GM21360 (cell line): ENCODE results near the gene MRPS18A.
"Not testable (repeated sequence)": the region's sequence is repeated elsewhere in the genome, so short reads cannot be mapped to it uniquely, and the experiment has no call there.

ENCODE experiments used
- ATAC-seq: cut with Tn5 transposase; IDR thresholded peaks from one replicate; pipeline ENCODE4 v1.9.1; 2021; ENCODE audit warnings: mild to moderate bottlenecking, moderate library complexity; ENCODE audit not compliant: unreplicated experiment

MRPS18A gene

DNA sequence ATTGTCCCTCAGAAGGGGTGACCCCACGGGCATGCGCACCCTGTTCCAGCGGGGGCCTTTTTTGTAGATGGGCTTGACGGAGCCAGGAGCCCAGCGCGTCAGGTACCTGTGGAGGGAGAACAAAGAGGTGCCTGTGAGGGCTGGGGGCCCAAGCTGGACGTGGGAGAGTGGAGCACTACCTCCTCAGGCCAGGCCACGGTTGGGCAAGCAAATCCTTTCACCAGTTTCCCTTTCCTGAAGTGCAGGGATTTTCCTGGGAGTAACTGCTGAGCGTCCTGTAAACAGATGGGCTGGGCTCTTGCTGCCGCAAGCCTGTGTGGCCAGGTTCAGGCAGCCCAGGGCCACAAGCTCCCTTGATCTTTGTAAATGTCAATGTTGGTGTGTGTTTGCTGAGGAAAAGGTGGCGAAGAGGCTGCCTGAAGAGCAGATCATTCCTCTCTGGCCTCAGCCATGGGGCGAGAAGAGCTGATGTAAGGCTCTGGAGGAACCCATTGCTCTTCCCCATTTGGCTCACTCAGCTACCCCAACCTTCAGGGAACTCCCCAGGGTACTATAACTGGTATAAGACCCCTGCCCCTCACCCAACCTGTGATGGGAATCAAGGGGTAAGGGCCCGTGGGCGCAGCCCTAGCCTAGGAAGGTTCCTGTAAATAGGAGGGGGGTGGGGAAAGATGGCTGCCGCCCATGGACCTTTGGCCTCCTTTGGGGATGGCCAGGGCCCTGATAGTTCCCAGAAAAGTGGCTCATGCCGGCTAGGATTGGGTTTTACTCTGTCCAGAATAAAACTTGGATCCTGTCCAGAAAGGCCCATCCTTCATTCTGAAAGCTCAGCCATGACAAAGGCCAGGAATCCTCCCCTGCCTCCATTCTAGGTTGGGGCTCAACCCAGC is 15.5 kb downstream of the MRPS18A start:
- no peak for ATAC-seq

DNA sequence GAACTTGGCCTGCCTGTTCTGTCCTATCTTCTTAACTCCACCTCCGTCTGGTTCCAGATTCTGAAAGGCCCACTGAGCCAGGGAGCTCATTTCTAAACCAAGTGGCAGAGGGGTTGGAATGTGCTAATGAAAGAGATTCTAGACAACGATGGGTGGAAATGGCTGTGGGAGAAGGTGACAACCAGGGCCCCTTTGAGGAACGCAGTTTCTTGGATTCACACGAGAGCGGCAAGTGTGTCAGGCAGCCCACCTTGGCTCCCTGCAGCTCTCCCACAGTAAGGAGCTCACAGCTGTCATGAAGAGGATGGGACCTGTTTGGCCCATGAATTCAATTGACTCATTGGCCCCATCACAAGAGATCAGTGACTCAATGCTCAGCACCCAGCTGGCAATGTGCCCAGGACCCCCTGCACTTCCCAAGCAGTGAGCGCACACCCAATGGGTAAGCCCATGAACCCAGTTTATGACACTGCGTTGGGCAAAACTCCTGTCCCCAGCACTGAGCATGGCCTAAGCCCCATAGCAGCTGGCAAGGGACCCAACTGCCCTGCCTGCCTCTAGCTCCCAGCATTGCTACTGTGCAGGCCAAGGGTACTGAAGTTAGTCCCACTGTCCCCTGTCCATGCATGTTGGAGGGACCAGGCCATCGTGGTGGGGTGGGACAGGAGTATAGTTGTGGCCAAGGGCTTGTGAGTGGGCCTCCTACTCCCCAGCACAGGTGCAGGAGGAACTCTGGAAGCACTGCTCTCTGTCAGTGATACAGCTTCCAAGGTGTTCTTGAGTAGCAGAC is 16.4 kb downstream of the MRPS18A start:
- ATAC-seq = no peak

DNA sequence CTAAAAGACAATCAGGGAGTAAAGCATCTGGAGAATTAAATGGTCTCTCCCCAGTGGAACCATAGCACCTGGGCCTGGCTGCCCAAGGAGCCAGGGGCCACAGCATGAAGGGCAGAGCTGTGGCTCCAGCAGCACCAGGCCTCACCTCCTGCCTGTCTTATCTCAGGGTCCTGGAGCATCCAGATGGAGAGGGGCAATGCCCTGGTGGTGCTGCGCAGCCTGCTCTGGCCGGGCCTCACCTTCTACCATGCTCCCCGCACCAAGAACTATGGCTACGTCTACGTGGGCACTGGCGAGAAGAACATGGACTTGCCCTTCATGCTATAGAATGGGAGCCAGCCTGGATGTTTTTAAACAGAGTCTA is 17.0 kb downstream of the MRPS18A start:
- no peak for ATAC-seq

DNA sequence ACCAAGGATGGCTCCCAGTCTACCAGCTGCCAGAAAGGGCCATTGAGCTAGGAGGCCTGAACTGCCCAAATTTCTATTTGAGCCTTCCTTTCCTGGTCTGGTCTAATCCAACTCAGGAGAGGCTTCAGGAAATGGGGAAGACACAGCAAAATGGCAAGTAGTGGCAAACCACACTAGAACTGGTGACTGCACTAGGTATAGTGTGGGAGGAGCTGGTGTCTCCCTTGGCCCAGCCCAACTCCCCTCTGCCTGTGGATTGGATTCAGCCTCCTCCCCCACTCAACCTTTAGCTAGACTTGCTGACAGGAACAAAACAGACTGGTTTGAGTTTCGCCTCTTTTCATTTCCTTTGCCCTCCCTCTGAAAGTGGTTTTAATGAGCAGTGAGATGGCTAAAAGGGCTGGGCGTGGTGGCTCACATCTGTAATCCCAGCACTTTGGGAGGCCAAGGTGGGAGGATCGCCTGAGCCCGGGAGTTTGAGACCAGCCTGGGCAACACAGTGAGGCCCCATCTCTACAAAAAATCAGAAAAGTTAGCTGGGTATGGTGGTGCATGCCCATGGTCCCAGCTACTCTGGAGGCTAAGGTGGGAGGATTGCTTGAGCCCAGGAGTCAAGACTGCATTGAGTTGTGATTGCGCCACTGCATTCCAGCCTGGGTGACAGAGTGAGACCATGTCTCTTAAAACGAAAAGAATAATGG is 17.5 kb downstream of the MRPS18A start:
- no peak for ATAC-seq

DNA sequence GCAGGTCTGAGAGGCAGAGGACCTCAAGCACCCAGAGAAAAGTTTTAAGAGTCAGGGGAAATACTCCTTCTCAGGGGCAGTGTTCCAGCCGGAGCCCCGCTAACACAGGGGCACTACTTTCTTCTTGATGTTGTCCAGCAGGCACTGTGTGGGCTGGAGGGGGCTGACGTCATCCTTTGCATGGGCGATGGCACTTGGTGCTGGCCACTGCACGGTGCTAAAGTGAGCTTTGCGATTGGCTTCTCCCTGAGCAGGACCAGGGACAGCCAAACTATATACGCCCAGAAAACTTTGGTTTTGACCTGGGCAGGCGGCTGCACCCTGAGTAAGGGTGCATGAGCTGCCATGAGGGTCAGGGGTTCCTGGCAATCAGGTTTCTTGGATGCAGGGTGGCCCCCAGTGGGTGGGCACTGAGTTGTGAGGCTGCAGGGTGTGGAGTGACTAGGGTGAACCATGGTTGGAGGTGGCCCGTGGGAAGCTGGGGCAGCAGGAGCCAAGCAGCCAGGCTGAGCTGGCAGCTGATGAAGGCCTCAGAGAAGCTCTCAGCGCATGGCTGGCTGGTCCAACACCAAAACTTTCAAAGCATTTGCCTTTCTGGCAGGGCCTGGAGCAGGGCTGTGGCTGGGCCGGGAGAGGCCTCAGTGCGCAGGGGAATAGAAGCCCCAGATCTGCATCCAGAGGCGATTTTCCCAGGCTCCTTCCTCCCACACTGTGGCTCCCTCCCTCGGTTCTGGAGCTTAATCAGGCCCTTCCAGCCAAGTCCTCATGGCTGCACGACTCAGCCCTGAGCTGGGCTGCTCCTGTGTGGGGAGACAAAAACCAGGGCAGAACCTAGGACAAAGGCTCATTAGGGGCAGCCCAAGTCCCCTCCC is 18.3 kb downstream of the MRPS18A start:
- no peak for ATAC-seq

DNA sequence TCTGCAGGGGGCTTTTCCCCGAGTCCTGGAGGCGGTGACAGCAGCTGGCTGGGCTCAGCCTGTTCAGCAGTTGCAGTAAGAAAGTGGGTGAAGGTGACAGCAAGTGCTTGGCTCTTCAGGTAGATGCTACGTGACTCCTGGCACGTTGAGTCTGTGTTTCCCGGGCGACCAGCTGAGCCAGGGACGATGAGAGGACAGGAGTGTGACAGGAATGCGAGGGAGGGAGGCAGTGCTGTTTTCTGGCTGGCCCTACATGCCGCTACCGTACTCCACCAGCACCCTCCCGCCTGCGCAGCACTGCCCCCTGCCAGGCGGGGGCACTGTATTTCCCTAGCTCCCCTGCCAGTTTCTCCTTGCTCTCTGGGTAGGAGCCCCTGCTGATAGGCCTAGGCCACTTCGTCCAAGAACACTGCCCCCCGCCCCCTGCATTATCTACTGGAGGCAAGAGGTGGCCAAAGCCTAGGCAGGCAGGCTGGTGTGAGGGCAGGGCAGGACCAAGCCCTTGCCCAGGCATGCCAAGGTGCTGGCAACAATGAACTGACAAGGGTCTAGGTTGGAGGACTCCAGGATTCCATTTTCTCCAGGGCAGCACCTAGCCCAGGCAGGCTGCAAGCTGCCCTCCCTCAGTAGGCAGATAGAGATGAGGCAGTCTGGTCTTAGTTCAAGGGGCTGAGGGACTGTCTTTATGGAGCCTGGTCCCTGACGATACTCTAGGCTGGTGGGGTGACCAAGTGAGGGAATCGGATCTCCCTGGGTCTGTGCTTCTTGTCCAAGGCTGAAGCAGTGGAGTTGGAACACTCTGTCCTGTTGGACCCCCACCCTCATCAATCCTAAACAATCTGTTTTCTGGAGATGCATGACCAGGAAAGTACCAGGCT is 19.2 kb downstream of the MRPS18A start:
- peak; percentile 40 for ATAC-seq

DNA sequence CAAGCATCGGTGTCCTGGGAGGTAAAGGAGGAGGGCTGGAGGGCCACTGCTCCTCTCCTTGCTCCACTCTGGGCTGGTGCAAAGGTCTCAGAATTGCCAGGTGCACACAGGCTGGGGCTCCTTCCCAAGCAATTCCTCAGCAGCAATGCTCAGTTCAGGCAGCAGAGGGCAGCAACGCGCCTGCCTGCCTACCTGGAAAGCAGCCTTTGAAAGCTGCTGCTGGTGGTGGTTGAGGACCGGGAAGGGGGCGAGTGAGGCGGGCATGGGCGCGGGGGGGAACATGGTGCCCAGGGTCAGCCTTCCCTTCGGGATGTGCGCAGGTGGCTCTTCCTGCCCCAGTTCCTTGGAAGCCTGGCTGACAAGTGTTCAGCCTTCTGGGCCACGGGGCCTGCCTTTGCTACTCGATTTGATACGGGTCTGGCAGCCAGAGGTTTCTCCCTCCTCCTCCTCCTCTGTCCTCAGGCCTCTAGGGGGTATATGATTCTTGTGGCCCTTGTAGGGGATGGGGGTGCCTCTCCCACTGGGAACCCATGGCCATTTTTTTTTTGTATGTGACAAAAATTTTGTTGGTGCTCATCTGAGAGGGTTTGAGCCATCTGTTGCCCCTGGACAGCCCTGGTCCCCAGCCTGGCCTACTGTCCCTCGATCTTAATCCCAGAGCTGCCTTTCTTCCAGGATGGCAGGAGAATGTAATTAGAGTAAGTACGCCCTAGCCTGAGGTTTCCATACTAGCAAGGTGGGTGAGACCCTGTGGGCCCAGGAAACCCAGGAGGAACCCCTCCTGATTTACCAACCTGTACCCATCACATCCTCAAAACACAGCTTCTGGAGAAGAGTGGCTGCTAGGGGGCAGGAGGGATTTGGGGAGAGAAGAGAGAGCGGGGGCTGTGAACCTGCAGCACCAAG is 20.1 kb downstream of the MRPS18A start:
- ATAC-seq = peak; percentile 39

DNA sequence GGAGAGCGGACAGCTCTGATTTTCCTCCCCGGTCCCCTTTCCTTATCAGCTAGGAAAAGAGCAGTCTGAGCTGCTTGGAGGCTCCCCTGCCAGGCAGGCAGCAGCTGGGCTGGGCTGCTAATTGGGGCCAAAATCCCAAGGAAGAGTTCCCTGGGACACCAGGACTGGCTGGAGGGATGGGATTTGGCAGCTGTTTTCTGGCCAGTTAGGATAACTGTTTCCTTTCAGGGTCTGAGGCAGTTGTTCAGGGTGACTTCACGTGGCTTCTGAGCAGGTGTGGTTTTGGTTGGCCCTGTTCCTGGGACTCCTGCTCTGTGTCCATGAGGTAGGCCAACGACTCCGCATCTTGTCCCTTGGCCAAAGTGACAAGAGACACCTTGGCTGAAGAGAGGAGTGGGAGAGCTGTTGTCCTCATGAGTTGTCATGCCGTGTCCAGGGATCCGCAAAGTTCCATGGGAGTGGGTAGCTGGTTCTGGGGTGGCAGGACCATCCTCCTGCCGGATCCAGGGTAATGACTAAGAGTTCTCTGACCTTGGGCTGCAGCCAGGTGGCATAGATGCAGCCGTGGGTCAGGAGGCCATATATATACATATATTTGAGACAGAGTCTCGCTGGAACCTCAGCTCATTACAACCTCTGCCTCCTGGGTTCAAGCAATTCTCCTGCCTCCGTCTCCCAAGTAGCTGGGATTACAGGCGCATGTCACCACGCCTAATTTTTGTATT is 21.2 kb downstream of the MRPS18A start:
- no peak for ATAC-seq

DNA sequence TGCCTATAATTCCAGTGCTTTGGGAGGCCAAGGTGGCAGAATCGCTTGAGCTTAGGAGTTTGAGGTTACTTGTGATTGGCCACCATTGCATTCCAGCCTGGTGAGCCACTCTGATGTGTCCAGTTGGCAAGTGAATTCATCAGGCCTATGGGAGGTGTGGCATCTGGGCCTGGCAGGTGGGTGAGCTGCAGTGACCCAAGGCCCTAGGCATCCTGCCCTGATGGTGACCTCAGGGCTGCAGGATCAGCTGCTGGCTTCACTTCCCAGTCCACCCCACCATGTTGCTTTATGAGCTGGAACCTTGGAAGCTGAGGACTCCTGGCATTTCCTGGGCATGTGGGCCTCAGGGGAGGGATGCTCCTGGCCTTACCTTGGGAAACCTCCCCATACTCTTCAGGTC is 22.2 kb downstream of the MRPS18A start:
- no peak for ATAC-seq

DNA sequence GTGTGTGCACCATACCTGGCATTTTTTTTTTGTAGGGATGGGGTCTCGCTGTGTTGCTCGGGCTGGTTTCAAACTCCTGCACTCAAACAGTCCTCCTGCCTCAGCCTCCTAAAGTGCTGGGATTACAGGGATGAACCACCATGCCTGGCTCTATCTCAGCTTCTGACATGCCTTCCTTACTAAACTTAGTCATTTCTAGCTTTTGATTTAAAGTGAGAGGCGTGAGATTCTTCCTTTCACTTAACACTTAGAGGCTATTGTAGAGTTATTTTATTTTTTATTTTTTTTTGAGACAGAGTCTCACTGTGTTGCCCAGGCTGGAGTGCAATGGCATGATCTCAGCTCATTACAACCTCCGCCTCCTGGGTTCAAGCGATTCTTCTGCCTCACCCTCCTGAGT is 24.6 kb downstream of the MRPS18A start:
- not testable (repeated sequence) for ATAC-seq

DNA sequence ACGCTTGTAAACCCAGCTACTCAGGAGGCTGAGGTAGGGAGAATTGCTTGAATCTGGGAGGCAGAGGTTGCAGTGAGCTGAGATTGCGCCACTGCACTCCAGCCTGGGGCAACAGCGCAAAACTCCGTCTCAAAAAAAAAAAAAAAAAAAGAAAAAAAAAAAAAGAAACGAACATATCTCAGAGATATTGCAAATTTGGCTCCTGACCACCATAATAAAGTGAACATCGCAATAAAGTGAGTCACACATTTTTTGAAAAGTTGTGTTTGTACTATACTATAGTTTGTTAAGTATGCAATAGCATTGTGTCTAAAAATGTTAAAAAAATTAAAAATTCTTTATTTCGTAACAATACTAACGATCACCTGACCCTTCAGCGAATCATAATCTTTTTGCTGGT is 29.4 kb downstream of the MRPS18A start:
- ATAC-seq = no peak

DNA sequence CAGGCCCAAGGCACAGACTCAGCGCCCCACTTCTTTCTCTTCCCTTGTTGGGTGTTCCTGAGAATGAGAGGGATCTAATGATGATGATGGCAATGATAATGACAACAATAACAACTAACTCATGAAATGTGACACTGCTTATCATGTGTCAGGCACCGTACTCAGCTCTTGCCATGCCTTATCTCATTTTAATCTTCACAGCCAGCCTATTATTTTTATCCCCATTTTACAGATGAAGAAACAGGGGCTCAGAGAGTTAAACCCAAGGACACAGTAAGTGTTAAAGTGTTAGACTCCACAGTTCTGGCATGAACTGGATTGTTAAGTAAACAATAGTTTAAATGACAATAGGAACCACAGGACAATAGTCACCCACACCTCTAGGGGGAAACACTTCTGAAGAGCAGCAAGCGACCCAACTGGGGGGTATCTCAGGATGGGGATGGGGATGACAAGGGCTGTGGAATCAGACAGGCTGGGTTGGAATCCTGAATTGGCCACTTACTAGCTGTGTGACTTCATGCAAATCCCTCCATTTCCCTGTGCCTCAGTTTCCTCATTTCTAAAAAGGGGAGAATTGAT is 30.3 kb downstream of the MRPS18A start:
- ATAC-seq = no peak

DNA sequence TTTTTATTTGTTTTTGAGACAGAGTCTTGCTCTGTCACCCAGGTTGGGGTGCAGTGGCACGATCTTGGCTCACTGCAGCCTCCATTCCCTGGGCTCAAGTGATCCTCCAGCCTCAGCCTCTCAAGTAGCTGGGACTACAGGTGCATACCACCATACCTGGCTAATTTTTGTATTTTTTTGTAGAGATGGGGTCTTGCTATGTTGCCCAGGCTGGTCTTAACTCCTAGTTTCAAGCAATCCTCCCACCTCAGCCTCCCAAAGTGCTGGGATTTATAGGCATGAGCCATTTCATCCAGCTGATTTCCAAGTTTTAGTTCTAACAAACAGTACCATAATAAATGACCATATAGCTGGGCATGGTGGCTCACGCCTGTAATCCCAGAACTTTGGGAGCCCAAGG is 34.8 kb downstream of the MRPS18A start:
- not testable (repeated sequence) for ATAC-seq

DNA sequence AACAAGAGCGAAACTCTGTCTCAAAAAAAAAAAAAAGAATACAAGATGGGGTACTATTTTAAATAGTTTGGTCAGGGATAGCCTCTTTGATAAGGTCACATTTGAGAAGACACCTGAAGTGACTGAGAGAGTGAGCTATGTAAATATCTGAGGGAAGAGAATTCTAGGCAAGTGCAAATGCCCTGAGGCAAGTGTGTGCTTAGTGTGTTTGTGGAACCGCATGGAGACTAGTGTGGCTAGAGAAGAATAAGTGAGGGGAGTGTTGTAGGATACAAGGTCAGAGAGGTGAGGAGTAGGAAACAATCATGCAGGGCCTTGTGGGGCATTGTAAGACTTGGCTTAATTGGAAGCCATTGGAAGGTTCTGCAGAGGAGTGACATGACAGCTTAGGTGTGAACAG is 39.3 kb downstream of the MRPS18A start:
- no peak for ATAC-seq

DNA sequence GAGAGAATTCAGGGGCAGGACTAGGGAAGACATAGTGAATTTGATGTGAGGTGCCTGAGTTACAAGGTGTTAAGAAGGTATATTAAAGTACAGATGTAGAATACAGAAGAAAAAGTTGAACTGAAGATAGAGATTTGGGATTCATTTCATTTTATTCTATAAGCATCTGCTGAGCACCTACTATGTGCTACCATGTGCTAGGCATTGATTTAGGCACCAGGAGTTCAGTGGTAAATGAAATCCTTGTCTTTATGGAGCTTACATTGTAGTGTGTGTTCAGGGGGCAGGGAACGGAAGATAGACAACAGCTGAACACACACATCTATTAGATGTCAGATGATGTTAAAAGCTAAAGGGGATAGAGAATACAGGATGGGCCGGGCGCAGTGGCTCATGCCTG is 40.0 kb downstream of the MRPS18A start:
- no peak for ATAC-seq

DNA sequence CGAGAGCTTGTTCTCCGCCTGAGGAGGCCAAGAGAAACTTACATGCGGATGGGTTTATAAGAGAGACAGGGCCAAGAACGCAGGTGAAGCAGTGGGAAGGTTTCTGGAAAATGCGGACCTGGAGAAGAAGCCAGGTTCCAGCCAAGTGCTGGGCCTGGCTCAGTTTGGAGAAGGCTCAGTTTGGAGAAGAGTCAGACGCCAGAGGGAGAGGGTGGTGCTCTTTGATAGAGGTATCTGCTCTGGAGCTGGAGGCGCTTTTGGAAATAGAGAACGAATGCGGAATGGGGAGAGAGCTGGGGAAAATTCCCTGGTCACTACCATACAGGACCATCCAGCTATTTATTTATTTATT is 42.0 kb downstream of the MRPS18A start:
- no peak for ATAC-seq

DNA sequence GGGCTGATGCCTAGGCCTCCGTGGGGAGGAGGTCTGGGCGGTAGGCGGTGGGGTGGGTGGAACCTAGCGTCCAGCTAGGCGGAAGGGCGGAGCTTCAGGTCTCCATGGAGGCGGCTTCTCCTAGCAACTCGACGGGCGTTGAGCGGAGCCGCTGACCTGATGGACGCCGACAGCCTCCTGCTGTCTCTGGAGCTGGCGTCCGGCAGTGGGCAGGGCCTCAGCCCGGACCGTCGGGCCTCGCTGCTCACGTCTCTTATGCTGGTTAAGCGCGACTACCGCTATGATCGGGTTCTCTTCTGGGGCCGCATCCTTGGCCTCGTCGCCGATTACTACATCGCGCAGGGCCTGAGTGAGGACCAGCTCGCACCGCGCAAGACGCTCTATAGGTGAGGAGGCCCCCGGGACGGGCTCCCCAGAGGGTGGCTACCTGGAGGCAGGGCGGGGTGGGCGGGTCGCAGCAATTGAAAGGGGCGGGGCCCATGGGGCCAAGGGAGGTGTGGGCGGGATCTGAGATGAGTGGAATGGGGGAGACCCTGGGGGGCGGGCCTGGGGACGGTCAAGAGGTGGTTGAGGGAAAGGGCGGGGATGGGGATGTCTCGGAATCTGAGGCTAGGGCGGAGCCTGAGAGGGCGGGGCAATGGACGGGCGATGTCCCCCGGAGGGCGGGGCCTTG is 42.5 kb downstream of the MRPS18A start, which contains the start of gene RSPH9:
Gene RSPH9 (plus strand): TSS at position 97 of the 673 bp plus-strand sequence. CDS start 63 bp downstream, at position 160.
- peak; percentile 71 for ATAC-seq
